ENCODE measurements around the gene ARHGAP30.
"Not testable (repeated sequence)": the region's sequence is repeated elsewhere in the genome, so short reads cannot be mapped to it uniquely, and the experiment has no call there.

ARHGAP30 gene

GRCh38 chr1:161069731-161070270 lies at the start of gene ARHGAP30:
Gene ARHGAP30 (minus strand): TSS chr1:161069891. CDS start chr1:161069624, 267 bp downstream.
- no peak for DNase-seq

GRCh38 chr1:161117759-161118581 lies 48.3 kb upstream of the ARHGAP30 start, which contains the start of the genes NIT1 and PFDN2:
Gene NIT1 (plus strand): TSS chr1:161118105. CDS start chr1:161118177, 72 bp downstream.
Gene PFDN2 (minus strand): TSS chr1:161118037. CDS start chr1:161118026, 11 bp downstream.
- DNase-seq: peak; percentile 77

- DNase-seq: not testable (repeated sequence)
Observed at GRCh38 chr1:161115961-161116360, 46.3 kb upstream of the ARHGAP30 start.

GRCh38 chr1:161115132-161115711 lies 45.5 kb upstream of the ARHGAP30 start:
- no peak for DNase-seq

- DNase-seq: no peak
Observed at GRCh38 chr1:161114556-161114955, 44.9 kb upstream of the ARHGAP30 start.

- no peak for DNase-seq
Observed at GRCh38 chr1:161113915-161114314, 44.2 kb upstream of the ARHGAP30 start.

GRCh38 chr1:161111527-161111926 lies 41.8 kb upstream of the ARHGAP30 start:
- no peak for DNase-seq

GRCh38 chr1:161111117-161111516 lies 41.4 kb upstream of the ARHGAP30 start:
- no peak for DNase-seq

- no peak for DNase-seq
Observed at GRCh38 chr1:161106431-161106830, 36.7 kb upstream of the ARHGAP30 start.

GRCh38 chr1:161100556-161100955 lies 30.9 kb upstream of the ARHGAP30 start:
- no peak for DNase-seq

GRCh38 chr1:161099090-161099802 lies 29.6 kb upstream of the ARHGAP30 start:
- DNase-seq: no peak

GRCh38 chr1:161098210-161099068 lies 28.7 kb upstream of the ARHGAP30 start, which contains the start of gene KLHDC9:
Gene KLHDC9 (plus strand): TSS chr1:161098361. CDS start chr1:161098536, 175 bp downstream.
- DNase-seq: peak; percentile 90

- no peak for DNase-seq
Observed at GRCh38 chr1:161096530-161096929, 26.8 kb upstream of the ARHGAP30 start.

GRCh38 chr1:161096015-161096414 lies 26.3 kb upstream of the ARHGAP30 start:
- DNase-seq: no peak

GRCh38 chr1:161095230-161095629 lies 25.5 kb upstream of the ARHGAP30 start:
- no peak for DNase-seq

- no peak for DNase-seq
Observed at GRCh38 chr1:161094481-161094880, 24.8 kb upstream of the ARHGAP30 start.

- DNase-seq: no peak
Observed at GRCh38 chr1:161092621-161093028, 22.9 kb upstream of the ARHGAP30 start.

- DNase-seq: no peak
Observed at GRCh38 chr1:161091796-161092507, 22.3 kb upstream of the ARHGAP30 start.

- no peak for DNase-seq
Observed at GRCh38 chr1:161091093-161091492, 21.4 kb upstream of the ARHGAP30 start.

GRCh38 chr1:161090617-161091016 lies 20.9 kb upstream of the ARHGAP30 start:
- no peak for DNase-seq

- DNase-seq: no peak
Observed at GRCh38 chr1:161089938-161090337, 20.2 kb upstream of the ARHGAP30 start.
